Activated naive CD8-positive, alpha-beta T cell (primary cell): ENCODE measurements around the gene KNDC1.
A peak's percentile ranks its signal among the peaks of the same experiment; 100 is the strongest.
"Not testable (repeated sequence)": the region's sequence is repeated elsewhere in the genome, so short reads cannot be mapped to it uniquely, and the experiment has no call there.

Source experiments
- H3K27ac Mint-ChIP-seq: one replicate; pipeline ENCODE4 v1.8.0; 2021; ENCODE audit warnings: mixed read lengths
- H3K27me3 Mint-ChIP-seq: one replicate; pipeline ENCODE4 v1.8.0; 2021; ENCODE audit warnings: mixed read lengths
- H3K36me3 Mint-ChIP-seq: one replicate; pipeline ENCODE4 v1.8.0; 2021; ENCODE audit warnings: mixed read lengths
- H3K4me1 Mint-ChIP-seq: one replicate; pipeline ENCODE4 v1.8.0; 2021; ENCODE audit warnings: low read depth, mixed read lengths
- H3K4me3 Mint-ChIP-seq: one replicate; pipeline ENCODE4 v1.8.0; 2021; ENCODE audit warnings: mild to moderate bottlenecking, mixed read lengths
- H3K9me3 Mint-ChIP-seq: one replicate; pipeline ENCODE4 v1.8.0; 2021; ENCODE audit warnings: low read depth, mixed read lengths

Gene KNDC1

GRCh38 chr10:133230044-133230361 is 70.0 kb downstream of the KNDC1 start, which contains the start of gene UTF1:
UTF1 (plus strand) TSS chr10:133230217; CDS start chr10:133230289, 72 bp downstream.
- Mint-ChIP-seq H3K4me3 (peak within 1 kb of the TSS; percentile 52), H3K27ac (no peak within 1 kb of the TSS), H3K9me3 (no peaks in the 10 kb centered on the region), H3K4me1 (peaks cover 15% of the 10 kb centered on the region), H3K36me3 (no peaks in the 10 kb centered on the region), H3K27me3 (peaks cover 21% of the 10 kb centered on the region)

GRCh38 chr10:133230387-133231195 is 70.6 kb downstream of the KNDC1 start:
- Mint-ChIP-seq H3K27me3 (peaks cover 21% of the 10 kb centered on the region), H3K36me3 (no peaks in the 10 kb centered on the region), H3K27ac (no peak overlapping the region), H3K4me1 (peaks cover 15% of the 10 kb centered on the region), H3K4me3 (no peak overlapping the region), H3K9me3 (no peaks in the 10 kb centered on the region)

GRCh38 chr10:133231244-133231945 is 71.4 kb downstream of the KNDC1 start:
- Mint-ChIP-seq H3K4me1 (peaks cover 13% of the 10 kb centered on the region), H3K27ac (no peak overlapping the region), H3K4me3 (peak overlapping the region; percentile 53), H3K9me3 (no peaks in the 10 kb centered on the region), H3K27me3 (peaks cover 18% of the 10 kb centered on the region), H3K36me3 (no peaks in the 10 kb centered on the region)

GRCh38 chr10:133231946-133232574 is 72.0 kb downstream of the KNDC1 start:
- H3K27me3 Mint-ChIP-seq: peaks cover 18% of the 10 kb centered on the region
- H3K36me3 Mint-ChIP-seq: no peaks in the 10 kb centered on the region
- no peak overlapping the region for H3K4me3 Mint-ChIP-seq
- H3K27ac Mint-ChIP-seq: no peak overlapping the region
- no peaks in the 10 kb centered on the region for H3K9me3 Mint-ChIP-seq
- H3K4me1 Mint-ChIP-seq: peaks cover 12% of the 10 kb centered on the region

- Mint-ChIP-seq H3K27me3 (peaks cover 18% of the 10 kb centered on the region), H3K4me3 (peak overlapping the region; percentile 61)
- not testable (repeated sequence) for H3K27ac Mint-ChIP-seq, H3K4me1 Mint-ChIP-seq, H3K9me3 Mint-ChIP-seq, H3K36me3 Mint-ChIP-seq
Observed at GRCh38 chr10:133234796-133235195, 74.8 kb downstream of the KNDC1 start.

GRCh38 chr10:133235265-133235855 is 75.3 kb downstream of the KNDC1 start:
- H3K36me3 Mint-ChIP-seq: no peaks in the 10 kb centered on the region
- peaks cover 18% of the 10 kb centered on the region for H3K27me3 Mint-ChIP-seq
- peaks cover 8% of the 10 kb centered on the region for H3K4me1 Mint-ChIP-seq
- peak overlapping the region; percentile 61 for H3K4me3 Mint-ChIP-seq
- no peaks in the 10 kb centered on the region for H3K9me3 Mint-ChIP-seq
- H3K27ac Mint-ChIP-seq: no peak overlapping the region

- peaks cover 21% of the 10 kb centered on the region for H3K27me3 Mint-ChIP-seq
- peaks cover 11% of the 10 kb centered on the region for H3K4me1 Mint-ChIP-seq
- no peaks in the 10 kb centered on the region for H3K9me3 Mint-ChIP-seq
- H3K27ac Mint-ChIP-seq: no peak overlapping the region
- H3K4me3 Mint-ChIP-seq: peak overlapping the region; percentile 46
- no peaks in the 10 kb centered on the region for H3K36me3 Mint-ChIP-seq
Observed at GRCh38 chr10:133235932-133236331, 75.9 kb downstream of the KNDC1 start.

- no peak overlapping the region for H3K27ac Mint-ChIP-seq
- no peak overlapping the region for H3K4me3 Mint-ChIP-seq
- no peaks in the 10 kb centered on the region for H3K9me3 Mint-ChIP-seq
- peaks cover 14% of the 10 kb centered on the region for H3K4me1 Mint-ChIP-seq
- peaks cover 19% of the 10 kb centered on the region for H3K27me3 Mint-ChIP-seq
- no peaks in the 10 kb centered on the region for H3K36me3 Mint-ChIP-seq
Observed at GRCh38 chr10:133236401-133237240, 76.6 kb downstream of the KNDC1 start.

GRCh38 chr10:133237241-133237587 is 77.2 kb downstream of the KNDC1 start:
- Mint-ChIP-seq H3K4me3 (no peak overlapping the region), H3K27ac (no peak overlapping the region), H3K27me3 (peaks cover 19% of the 10 kb centered on the region), H3K9me3 (no peaks in the 10 kb centered on the region), H3K36me3 (no peaks in the 10 kb centered on the region), H3K4me1 (peaks cover 17% of the 10 kb centered on the region)

- peaks cover 19% of the 10 kb centered on the region for H3K4me1 Mint-ChIP-seq
- H3K27me3 Mint-ChIP-seq: peaks cover 22% of the 10 kb centered on the region
- no peak within 1 kb of the TSS for H3K27ac Mint-ChIP-seq
- H3K4me3 Mint-ChIP-seq: peak within 1 kb of the TSS; percentile 17
- no peaks in the 10 kb centered on the region for H3K9me3 Mint-ChIP-seq
- H3K36me3 Mint-ChIP-seq: no peaks in the 10 kb centered on the region
Observed at GRCh38 chr10:133237588-133238465, 77.8 kb downstream of the KNDC1 start, which contains the start of gene VENTX. VENTX (plus strand) TSS chr10:133237855; CDS start chr10:133237915, 60 bp downstream.

- Mint-ChIP-seq H3K9me3 (no peaks in the 10 kb centered on the region), H3K36me3 (no peaks in the 10 kb centered on the region), H3K27ac (no peak overlapping the region), H3K4me3 (peak overlapping the region; percentile 17), H3K4me1 (peaks cover 19% of the 10 kb centered on the region), H3K27me3 (peaks cover 22% of the 10 kb centered on the region)
Observed at GRCh38 chr10:133238466-133238804, 78.4 kb downstream of the KNDC1 start.

GRCh38 chr10:133239990-133240389 is 80.0 kb downstream of the KNDC1 start:
- H3K27ac Mint-ChIP-seq: no peak overlapping the region
- H3K36me3 Mint-ChIP-seq: no peaks in the 10 kb centered on the region
- peaks cover 17% of the 10 kb centered on the region for H3K4me1 Mint-ChIP-seq
- no peak overlapping the region for H3K4me3 Mint-ChIP-seq
- peaks cover 18% of the 10 kb centered on the region for H3K27me3 Mint-ChIP-seq
- no peaks in the 10 kb centered on the region for H3K9me3 Mint-ChIP-seq

- Mint-ChIP-seq H3K4me1 (peaks cover 14% of the 10 kb centered on the region), H3K9me3 (no peaks in the 10 kb centered on the region), H3K27ac (no peak overlapping the region), H3K36me3 (no peaks in the 10 kb centered on the region), H3K27me3 (peaks cover 18% of the 10 kb centered on the region), H3K4me3 (peak overlapping the region; percentile 75)
Observed at GRCh38 chr10:133241501-133242205, 81.6 kb downstream of the KNDC1 start.
